Calu3 (cell line): ENCODE data around the gene AQR. TPM values are rescaled to one million over a fixed set of nuclear protein-coding genes. Genes with fewer than 3 reads are reported as not detected.

Source experiments
- BruUV-seq: library from RNA; stranded (reverse); fragments of 400-500 nt; replicated peaks from 2 replicates; lab custom pipeline; 2021; lab: Mats Ljungman, UMichigan
- CTCF ChIA-PET: fragments of 300-600 bp; sonication (Branson Sonifier 250); formaldehyde crosslinking; loops from one replicate; lab custom pipeline; 2022; ENCODE audit warnings: antibody characterized with exemption; lab: Charles Lee
- DNase-seq: peaks from one replicate; pipeline ENCODE4 v3.0.0; 2022
- H3K27ac Mint-ChIP-seq: one replicate; pipeline ENCODE4 v1.8.0; 2022; ENCODE audit warnings: mixed read lengths; ENCODE audit not compliant: unreplicated experiment
- H3K27me3 Mint-ChIP-seq: one replicate; pipeline ENCODE4 v1.8.0; 2022; ENCODE audit warnings: mixed read lengths; ENCODE audit not compliant: unreplicated experiment
- H3K36me3 Mint-ChIP-seq: one replicate; pipeline ENCODE4 v1.8.0; 2022; ENCODE audit warnings: mild to moderate bottlenecking, moderate library complexity, mixed read lengths; ENCODE audit not compliant: insufficient read depth, unreplicated experiment
- H3K4me1 Mint-ChIP-seq: one replicate; pipeline ENCODE4 v1.8.0; 2022; ENCODE audit warnings: mild to moderate bottlenecking, low read depth, mixed read lengths; ENCODE audit not compliant: unreplicated experiment
- H3K4me3 Mint-ChIP-seq: one replicate; pipeline ENCODE4 v1.8.0; 2022; ENCODE audit warnings: mild to moderate bottlenecking, low read depth, moderate library complexity, mixed read lengths; ENCODE audit not compliant: unreplicated experiment
- H3K9me3 Mint-ChIP-seq: one replicate; pipeline ENCODE4 v1.8.0; 2022; ENCODE audit warnings: low read depth, mixed read lengths; ENCODE audit not compliant: unreplicated experiment
- CTCF ChIP-seq: fragments of 200-600 bp; IDR thresholded peaks from one replicate; pipeline ENCODE4 v1.8.0; 2022; ENCODE audit warnings: antibody characterized with exemption; ENCODE audit not compliant: unreplicated experiment
- intact Hi-C: fragments of 100-400 bp; cut with micrococcal nuclease; formaldehyde crosslinking; loops from one replicate; pipeline ENCODE4 v1.10.0; 2022; ENCODE audit not compliant: unreplicated experiment
- total RNA-seq: library from RNA; stranded (reverse); gene quantifications from 2 replicates; pipeline ENCODE4 v1.2.3, GENCODE V29; 2022

Gene AQR
- total RNA-seq, 1 experiment from 2014 or later = 14.7 TPM

GRCh38 chr15:34994925-34995324 is 25.4 kb upstream of the AQR start:
- no peak for DNase-seq
- intact Hi-C loops = no loop called here
- CTCF ChIA-PET = interaction anchor here (1.1 kb wide), 1 partner anchor 18 kb away, joined by 4 read pairs; no protein-coding TSS in a partner anchor
- Mint-ChIP-seq H3K4me1 (peaks cover 9% of the 10 kb centered on the region), H3K4me3 (no peak overlapping the region), H3K9me3 (no peaks in the 10 kb centered on the region), H3K36me3 (peaks cover 7% of the 10 kb centered on the region), H3K27me3 (no peaks in the 10 kb centered on the region), H3K27ac (no peak overlapping the region)
- BruUV-seq = no TSS peak
- no peak for TF ChIP-seq CTCF

GRCh38 chr15:34993877-34994276 is 24.3 kb upstream of the AQR start:
- H3K4me3 Mint-ChIP-seq = no peak overlapping the region
- no peaks in the 10 kb centered on the region for H3K27me3 Mint-ChIP-seq
- no peaks in the 10 kb centered on the region for H3K9me3 Mint-ChIP-seq
- DNase-seq = no peak
- no peak for TF ChIP-seq CTCF
- CTCF ChIA-PET = no interaction called here
- peaks cover 7% of the 10 kb centered on the region for H3K36me3 Mint-ChIP-seq
- peak overlapping the region; percentile 91 for H3K27ac Mint-ChIP-seq
- intact Hi-C loops = no loop called here
- peaks cover 9% of the 10 kb centered on the region for H3K4me1 Mint-ChIP-seq
- BruUV-seq = no TSS peak

GRCh38 chr15:34993412-34993811 is 23.9 kb upstream of the AQR start:
- CTCF ChIA-PET = no interaction called here
- H3K4me1 Mint-ChIP-seq = peaks cover 9% of the 10 kb centered on the region
- H3K9me3 Mint-ChIP-seq = no peaks in the 10 kb centered on the region
- H3K4me3 Mint-ChIP-seq = no peak overlapping the region
- no TSS peak for BruUV-seq
- peaks cover 10% of the 10 kb centered on the region for H3K36me3 Mint-ChIP-seq
- no peaks in the 10 kb centered on the region for H3K27me3 Mint-ChIP-seq
- DNase-seq = peak; percentile 51
- TF ChIP-seq CTCF = no peak
- intact Hi-C loops = no loop called here
- H3K27ac Mint-ChIP-seq = peak overlapping the region; percentile 91

- no peaks in the 10 kb centered on the region for H3K9me3 Mint-ChIP-seq
- TF ChIP-seq CTCF = no peak
- no peaks in the 10 kb centered on the region for H3K27me3 Mint-ChIP-seq
- peak within 1 kb of the TSS; percentile 78 for H3K4me3 Mint-ChIP-seq
- H3K4me1 Mint-ChIP-seq = peaks cover 4% of the 10 kb centered on the region
- peak within 1 kb of the TSS; percentile 64 for H3K27ac Mint-ChIP-seq
- CTCF ChIA-PET = interaction anchor here (0.8 kb wide), 1 partner anchor 19 kb away, joined by 3 read pairs; the partner anchor contains the start of gene AQR
- H3K36me3 Mint-ChIP-seq = peaks cover 16% of the 10 kb centered on the region
- intact Hi-C loops = no loop called here
- no TSS peak for BruUV-seq
- peak; percentile 55 for DNase-seq
These were observed 18.7 kb upstream of the AQR start, which contains the start of gene ZNF770 for GRCh38 chr15:34988027-34988902. Gene ZNF770 (minus strand): TSS chr15:34988287. CDS start chr15:34983434, 4,853 bp downstream.
